ENCODE data around the gene POPDC3. TPM values are rescaled to one million over a fixed set of nuclear protein-coding genes. Genes with fewer than 3 reads are reported as not detected.

Gene POPDC3
- total RNA-seq, 1 experiment from 2014 or later: 0.70 TPM

- no peaks in the 10 kb centered on the region for H3K9me3 ChIP-seq
- H3K4me3 ChIP-seq (ENCODE audit: low read depth, low read length): no peak overlapping the region
- Mint-ChIP-seq H3K27ac (ENCODE audit: unreplicated experiment) (no peak overlapping the region), H3K9me3 (ENCODE audit: unreplicated experiment) (no peaks in the 10 kb centered on the region), H3K4me1 (ENCODE audit: low read depth, unreplicated experiment) (no peaks in the 10 kb centered on the region), H3K36me3 (ENCODE audit: insufficient read depth, unreplicated experiment) (no peaks in the 10 kb centered on the region), H3K27me3 (ENCODE audit: insufficient read depth, unreplicated experiment) (peaks cover 3% of the 10 kb centered on the region), H3K4me3 (ENCODE audit: unreplicated experiment) (no peak overlapping the region)
- DNase-seq: no peak
- ChIA-PET POLR2A (no interaction called here), CTCF (interaction anchor here (0.9 kb wide), 1 partner anchor 30 kb away, joined by 3 read pairs; no protein-coding TSS in a partner anchor)
- H3K36me3 ChIP-seq (ENCODE audit: control insufficient read depth, insufficient read depth, low read length): no peaks in the 10 kb centered on the region
- no peaks in the 10 kb centered on the region for H3K4me1 ChIP-seq
- no TSS peak for BruUV-seq (replicated peaks)
- TF ChIP-seq CTCF (IDR thresholded peaks at IDR 0.05; ENCODE audit: insufficient read depth in 1 of 2, low read depth in 1 of 2, low read length in 1 of 2, severe bottlenecking in 1 of 2, unreplicated experiment in 1 of 2): no peak
- no peaks in the 10 kb centered on the region; the same call in 1 of the 2 replicates for H3K27me3 ChIP-seq (replicated peaks; ENCODE audit: control insufficient read depth, insufficient read depth, low read length)
- intact Hi-C loops (cut with micrococcal nuclease; ENCODE audit: unreplicated experiment): no loop called here
Observed at GRCh38 chr6:105164418-105164817, 15.4 kb downstream of the POPDC3 start.

GRCh38 chr6:105163183-105163582 lies 16.6 kb downstream of the POPDC3 start:
- Mint-ChIP-seq H3K9me3 (ENCODE audit: unreplicated experiment) (no peaks in the 10 kb centered on the region), H3K4me1 (ENCODE audit: low read depth, unreplicated experiment) (no peaks in the 10 kb centered on the region), H3K27ac (ENCODE audit: unreplicated experiment) (no peak overlapping the region), H3K4me3 (ENCODE audit: unreplicated experiment) (no peak overlapping the region), H3K27me3 (ENCODE audit: insufficient read depth, unreplicated experiment) (peaks cover 3% of the 10 kb centered on the region), H3K36me3 (ENCODE audit: insufficient read depth, unreplicated experiment) (no peaks in the 10 kb centered on the region)
- H3K9me3 ChIP-seq: no peaks in the 10 kb centered on the region
- H3K4me1 ChIP-seq: no peaks in the 10 kb centered on the region
- H3K4me3 ChIP-seq (ENCODE audit: low read depth, low read length): no peak overlapping the region
- TF ChIP-seq CTCF (IDR thresholded peaks at IDR 0.05; ENCODE audit: insufficient read depth in 1 of 2, low read depth in 1 of 2, low read length in 1 of 2, severe bottlenecking in 1 of 2, unreplicated experiment in 1 of 2): no peak
- DNase-seq: no peak
- intact Hi-C loops (cut with micrococcal nuclease; ENCODE audit: unreplicated experiment): no loop called here
- no peaks in the 10 kb centered on the region; the same call in 1 of the 2 replicates for H3K27me3 ChIP-seq (replicated peaks; ENCODE audit: control insufficient read depth, insufficient read depth, low read length)
- CTCF ChIA-PET: no interaction called here
- no TSS peak for BruUV-seq (replicated peaks)
- H3K36me3 ChIP-seq (ENCODE audit: control insufficient read depth, insufficient read depth, low read length): no peaks in the 10 kb centered on the region
- POLR2A ChIA-PET: no interaction called here

- Histone ChIP-seq H3K4me3 (ENCODE audit: low read depth, low read length) (no peak overlapping the region), H3K36me3 (ENCODE audit: control insufficient read depth, insufficient read depth, low read length) (no peaks in the 10 kb centered on the region), H3K4me1 (no peaks in the 10 kb centered on the region), H3K9me3 (no peaks in the 10 kb centered on the region), H3K27me3 (replicated peaks; ENCODE audit: control insufficient read depth, insufficient read depth, low read length) (no peaks in the 10 kb centered on the region; the same call in 1 of the 2 replicates)
- H3K9me3 Mint-ChIP-seq (ENCODE audit: unreplicated experiment): no peaks in the 10 kb centered on the region
- no TSS peak for BruUV-seq (replicated peaks)
- no peaks in the 10 kb centered on the region for H3K36me3 Mint-ChIP-seq (ENCODE audit: insufficient read depth, unreplicated experiment)
- intact Hi-C loops (cut with micrococcal nuclease; ENCODE audit: unreplicated experiment): no loop called here
- no peak for TF ChIP-seq CTCF (IDR thresholded peaks at IDR 0.05; ENCODE audit: insufficient read depth in 1 of 2, low read depth in 1 of 2, low read length in 1 of 2, severe bottlenecking in 1 of 2, unreplicated experiment in 1 of 2)
- H3K4me3 Mint-ChIP-seq (ENCODE audit: unreplicated experiment): no peak overlapping the region
- ChIA-PET CTCF (no interaction called here), POLR2A (no interaction called here)
- H3K27me3 Mint-ChIP-seq (ENCODE audit: insufficient read depth, unreplicated experiment): peaks cover 3% of the 10 kb centered on the region
- DNase-seq: no peak
- H3K4me1 Mint-ChIP-seq (ENCODE audit: low read depth, unreplicated experiment): no peaks in the 10 kb centered on the region
- no peak overlapping the region for H3K27ac Mint-ChIP-seq (ENCODE audit: unreplicated experiment)
Observed at GRCh38 chr6:105162377-105162776, 17.4 kb downstream of the POPDC3 start.

All from Caco-2 (cell line).